NCI-H2196 treated with DMSO at 0.1 percent for 48 hours (cell line): ENCODE data around the gene CCDC188.

ENCODE experiments used
- DNase-seq: peaks from one replicate; lab custom pipeline; 2025; ENCODE audit not compliant: unreplicated experiment; lab: John Stamatoyannopoulos, UW

The CCDC188 gene

DNA sequence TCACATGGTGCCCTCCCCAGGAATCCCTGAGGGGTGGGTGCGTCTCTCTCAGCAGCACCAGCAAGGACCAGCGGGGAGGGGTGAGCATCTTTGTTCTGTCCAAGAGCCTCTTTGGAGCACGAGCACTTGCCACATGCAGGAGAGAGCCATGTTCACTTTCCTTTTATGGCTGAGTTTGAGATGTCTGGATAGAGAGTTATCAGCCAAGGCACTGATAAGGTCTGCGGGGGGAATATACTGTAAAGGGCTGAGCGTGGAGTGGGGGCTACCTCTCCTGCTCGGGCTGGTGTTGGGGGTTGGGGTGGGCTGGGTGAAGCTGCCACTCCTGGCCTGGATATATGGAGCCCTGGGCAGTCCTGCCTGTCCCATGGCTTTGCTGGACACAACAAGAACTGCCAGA, 34.9 kb upstream of the CCDC188 start:
- DNase-seq = no peak

DNA sequence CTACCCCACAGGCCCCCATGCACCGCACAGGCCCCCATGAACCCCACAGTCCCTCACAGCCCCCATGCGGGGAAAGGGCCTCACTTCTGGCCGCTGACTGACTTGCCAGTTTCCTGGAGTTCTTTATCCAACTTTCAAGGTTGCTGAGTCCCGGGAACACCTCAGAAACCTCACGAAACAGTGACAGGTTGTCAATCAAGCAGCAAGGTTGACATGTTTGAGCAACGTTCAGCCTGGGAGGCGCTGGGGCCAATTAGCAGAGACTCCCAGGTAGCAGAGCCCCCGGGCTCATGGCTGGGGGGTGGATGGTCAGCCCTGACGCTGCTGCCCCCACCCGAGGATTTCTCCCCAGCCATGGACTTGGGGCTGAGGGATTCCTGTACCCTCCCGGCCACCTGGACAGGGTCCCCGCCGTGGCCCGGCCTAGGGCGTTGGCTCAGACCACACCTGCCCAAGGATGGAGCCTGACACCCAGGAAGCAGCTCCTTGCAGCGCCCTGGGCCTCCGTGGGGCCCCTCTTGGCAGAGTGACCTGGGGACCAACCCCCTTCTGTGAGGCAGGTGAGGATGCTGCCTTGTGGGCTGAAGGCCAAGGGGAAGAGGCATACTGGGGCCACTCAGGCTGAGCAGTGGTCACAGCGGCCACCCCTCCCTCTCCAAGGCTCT, 33.8 kb upstream of the CCDC188 start:
- DNase-seq = no peak

DNA sequence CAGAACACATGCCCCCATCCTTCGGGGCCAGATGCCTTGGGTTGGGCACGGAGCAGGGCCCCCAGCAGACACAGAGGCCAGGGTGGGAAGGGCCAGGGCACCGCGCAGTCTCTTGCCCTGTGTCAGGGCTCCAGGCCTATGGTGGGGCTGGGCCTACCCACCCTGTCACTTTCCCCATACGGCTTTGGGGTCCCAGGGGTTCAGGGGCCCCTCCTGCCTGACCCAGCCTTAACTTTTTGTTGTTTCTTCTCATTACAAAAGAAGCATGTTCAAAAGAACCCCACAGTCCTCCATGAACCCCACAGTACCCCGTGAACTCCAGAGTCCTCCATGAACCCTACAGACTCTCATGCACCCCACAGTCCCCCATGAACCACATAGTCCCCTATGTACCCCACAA, 33.0 kb upstream of the CCDC188 start:
- no peak for DNase-seq

DNA sequence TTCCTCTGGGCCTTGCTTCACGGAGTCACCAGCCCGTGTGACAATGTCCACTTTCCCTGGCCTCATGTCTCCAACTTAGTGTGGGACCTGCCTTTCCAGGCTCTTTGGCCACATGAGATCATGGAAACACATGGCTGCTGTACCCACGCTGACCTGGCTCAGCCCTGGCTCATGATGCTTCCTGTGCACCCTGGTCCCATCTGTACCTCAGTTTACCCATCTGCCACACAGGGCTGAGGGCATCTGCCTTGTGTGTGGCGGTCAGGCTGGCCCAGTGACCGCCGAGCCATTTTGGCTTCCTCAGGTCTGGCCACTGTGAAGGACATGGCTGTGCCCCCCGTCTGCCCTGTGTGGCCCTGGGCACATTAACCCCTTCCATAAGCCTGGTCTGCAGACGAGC, 32.2 kb upstream of the CCDC188 start:
- DNase-seq = no peak

DNA sequence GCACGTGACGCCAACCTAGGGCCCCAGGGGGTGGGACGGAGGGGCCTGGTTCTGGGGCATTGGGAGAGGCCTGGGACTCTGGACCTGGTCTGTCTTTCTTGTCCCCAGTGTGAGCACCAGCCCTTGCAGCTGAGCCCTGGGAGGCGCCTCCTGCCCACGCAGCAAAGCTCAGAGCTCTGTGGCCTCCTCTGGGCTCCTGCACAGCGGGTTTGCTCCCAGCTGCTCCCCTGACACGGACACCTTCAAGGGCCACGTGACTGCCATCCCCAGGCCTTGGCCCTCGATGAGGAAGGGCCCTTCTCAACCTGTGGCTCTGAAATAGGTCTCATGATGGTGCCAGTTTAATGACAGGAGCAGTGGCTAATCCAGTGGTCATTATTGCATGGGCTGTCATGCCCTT, 31.5 kb upstream of the CCDC188 start:
- no peak for DNase-seq

DNA sequence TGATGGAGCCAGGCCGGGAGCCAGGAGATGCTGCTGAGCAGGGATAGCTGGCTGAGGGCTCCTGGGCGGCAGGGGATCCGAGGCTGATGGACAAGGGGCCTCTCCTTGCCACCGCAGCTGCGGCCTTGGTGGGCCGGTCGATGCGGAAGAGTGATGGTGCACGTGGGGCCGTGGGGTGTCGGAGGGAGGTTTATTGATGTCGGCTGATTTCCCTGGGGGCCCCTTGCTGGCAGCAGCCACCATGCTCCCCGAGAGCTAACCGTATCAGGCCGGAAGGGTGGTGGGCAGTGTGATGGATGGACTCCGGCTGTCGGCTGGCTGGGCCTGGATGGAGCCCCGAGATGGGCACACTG, 31.0 kb upstream of the CCDC188 start:
- DNase-seq = no peak

DNA sequence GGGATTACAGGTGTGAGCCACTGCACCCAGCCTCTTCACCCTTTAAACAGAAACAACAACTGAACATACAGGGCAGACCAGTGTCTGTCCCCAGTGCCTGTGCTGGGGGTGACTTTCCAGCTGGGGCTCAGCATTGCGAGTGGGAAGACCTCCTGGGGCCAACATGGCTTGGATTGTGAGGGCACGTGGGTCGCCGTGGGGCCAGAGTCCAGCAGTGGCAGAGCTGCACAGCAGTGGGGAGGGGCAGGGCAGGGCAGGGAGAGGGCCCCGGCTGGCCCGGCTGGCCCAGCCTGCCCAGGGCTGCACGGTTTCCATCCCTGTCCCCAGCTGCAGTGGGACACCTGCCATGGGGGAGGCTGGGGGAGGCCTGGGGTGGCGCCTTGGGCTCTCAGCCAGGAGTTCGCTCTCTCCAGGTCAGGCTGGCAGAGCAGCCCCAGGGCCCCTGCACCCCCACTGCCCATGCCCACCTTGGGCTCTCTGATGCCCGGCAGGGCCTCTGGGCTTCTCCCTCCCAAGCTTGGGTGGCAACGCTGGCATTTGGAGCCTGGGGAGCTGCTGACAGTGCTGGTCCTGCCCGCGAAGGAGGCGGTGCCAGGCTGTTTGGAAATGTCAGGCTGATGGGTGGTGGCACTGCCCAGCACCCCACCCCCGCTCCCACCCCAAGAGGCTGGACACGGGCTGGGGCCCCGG, 30.5 kb upstream of the CCDC188 start:
- no peak for DNase-seq

DNA sequence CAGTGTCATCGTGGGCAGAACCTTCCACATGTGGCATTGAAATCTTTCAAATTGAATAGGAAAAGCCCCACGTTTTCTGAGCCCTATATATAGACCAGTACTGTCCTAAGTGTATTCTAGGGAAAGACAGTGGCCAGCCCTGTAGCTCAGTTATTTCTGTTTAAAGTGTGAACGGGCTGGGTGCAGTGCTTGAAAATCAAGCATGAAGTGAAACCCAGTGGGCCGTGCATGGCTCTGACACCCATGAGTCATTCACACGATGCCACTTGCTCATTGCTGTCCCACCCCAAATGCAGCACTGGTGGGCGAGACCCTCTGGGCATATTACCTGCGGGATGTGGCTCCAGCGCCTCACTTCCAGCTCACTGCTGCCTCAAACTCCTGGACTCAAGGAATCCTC, 29.8 kb upstream of the CCDC188 start:
- DNase-seq = no peak

DNA sequence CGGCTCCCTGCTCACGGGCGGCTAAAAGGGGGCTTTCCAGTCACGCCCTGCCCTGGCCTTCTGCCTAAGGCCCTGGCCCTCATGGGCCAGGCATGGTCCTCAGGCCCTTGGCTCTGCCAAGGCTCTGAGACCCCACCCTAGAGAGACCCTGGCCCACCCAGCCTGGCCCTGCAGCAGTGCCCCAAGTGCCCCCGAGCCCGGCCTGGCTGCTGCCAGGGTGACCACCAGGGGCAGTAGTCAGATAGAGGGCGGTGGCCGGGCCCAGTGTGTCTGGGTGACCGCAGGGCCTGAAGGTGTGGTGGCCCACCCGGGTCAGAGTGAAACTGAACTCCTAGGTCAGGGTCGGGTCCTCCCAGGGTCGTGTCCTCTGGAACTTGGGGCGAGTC, 29.4 kb upstream of the CCDC188 start:
- DNase-seq = no peak

DNA sequence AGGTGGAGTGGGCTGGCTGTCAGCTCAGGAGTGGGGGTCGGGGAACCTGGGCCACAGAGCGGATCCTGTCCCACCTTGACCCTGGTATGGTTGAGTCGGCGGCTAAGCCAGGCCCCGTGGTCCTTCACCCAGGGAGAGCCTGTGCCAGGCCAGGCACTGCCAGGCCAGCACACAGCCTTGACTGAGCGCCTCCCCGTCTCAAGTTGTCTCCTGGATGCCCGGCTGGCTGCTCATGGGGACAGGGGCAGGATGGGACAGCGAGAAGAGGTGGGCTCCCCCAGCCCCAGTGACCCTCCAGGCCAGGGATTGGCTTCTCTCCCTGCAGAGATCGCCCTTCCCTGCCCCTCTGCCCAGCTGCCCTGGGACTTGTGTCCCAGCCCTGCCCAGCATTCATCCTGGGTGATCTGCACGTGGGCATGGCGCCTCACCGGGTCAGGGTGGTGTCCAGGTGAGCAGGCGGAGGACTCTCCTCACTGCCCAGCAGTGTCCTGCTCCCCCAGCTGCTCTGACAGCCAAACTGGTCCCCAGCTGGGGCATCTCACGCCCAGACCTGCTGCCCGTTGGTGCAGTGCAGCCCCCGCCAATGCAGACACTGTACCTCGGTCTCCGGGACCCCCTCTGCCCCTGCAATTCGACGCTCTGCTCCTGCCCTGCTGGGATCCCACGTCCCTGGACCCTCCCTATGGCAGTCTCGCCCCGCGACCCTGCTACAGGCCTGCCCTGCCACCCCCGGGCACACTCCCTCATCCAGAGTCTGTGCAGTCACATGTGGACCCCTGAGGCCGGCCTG, 28.8 kb upstream of the CCDC188 start:
- DNase-seq = no peak

DNA sequence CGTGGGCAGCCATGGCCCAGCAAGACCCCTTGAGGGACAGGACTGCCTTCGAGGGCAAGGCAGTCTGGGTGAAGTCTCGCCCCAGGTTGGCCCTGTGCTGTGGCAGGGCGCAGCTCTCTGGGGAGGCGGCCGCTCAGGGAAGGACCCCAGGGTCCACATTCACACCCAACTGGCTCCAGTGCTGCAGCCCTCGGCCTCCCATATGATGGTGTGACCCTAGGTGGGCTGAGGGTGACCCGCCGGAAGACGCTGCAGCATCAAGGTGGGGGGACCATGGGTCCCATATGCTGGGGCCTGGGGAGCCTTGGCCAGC, 28.0 kb upstream of the CCDC188 start:
- no peak for DNase-seq

DNA sequence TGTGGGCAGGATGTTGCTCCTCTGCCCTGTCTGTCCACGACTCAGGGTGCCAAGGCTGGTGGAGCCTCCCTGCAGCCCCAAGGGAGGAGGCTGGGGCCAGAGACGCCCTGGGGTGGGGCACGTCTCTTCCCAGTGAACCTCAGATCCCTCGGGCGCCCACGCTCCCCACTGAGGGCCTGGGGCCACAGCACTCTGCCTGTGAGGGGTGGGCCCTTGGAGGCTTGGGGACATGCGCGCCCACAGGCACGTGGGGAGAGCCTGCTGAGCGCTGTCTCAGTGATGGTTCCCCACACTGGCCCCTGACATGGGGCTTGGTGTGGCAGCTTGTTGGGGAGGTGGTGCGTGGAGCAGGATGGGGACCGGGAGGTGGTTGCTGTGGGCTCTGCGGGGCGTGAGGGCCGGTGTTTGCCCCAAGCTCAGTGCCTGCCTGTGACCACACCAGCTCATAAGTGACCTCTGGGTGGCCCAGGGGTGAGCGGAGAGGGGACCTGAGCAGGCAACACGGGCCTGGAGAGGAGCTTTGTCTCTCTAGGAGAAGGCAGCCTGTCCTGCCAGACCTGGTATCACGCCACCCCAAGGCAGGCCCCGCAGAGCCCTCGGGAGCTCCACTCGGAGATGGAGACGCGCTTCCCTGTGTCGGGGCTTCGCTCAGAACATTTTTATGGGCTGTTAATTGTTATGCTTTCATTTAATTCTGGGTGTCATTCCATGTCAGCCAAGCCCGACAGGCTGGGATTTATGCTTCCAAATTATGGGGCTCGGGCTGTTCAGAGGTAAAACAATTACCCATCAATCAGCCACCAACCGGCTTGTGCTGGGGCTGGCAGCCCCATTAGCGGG, 27.4 kb upstream of the CCDC188 start:
- DNase-seq = no peak

DNA sequence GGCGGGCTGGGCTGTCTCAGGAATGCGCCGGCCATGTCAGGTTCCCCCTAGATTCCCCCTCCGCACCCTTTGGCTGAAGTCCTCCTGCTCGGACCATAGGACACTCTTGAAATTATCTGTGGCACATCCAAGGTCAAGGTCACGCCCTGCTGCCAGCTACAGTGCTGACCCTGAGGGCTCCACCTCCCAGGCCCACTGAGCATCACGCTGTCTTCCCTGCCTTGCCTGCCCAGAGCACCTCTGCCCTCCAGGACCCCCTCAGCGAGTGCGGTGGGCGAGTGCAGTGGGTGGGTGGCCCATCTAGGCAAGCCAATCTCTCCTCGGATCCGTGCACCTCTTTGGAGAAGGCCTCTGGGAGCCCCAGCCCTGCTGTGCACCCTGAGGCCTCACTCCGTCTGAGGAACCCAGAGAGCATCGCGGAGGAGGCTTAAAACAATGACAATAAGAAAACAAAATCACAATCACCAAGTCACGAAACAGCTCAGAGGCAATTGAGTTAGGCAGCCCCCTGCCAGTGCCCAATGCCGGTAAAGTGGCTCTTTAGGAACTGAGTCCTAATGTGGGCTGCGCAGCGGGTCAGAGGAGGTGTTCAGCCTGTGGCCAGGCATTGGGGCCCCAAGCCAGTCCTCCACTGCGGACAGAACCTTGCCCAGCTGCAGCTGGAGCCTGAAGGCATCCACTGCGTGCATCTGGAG, 26.5 kb upstream of the CCDC188 start:
- no peak for DNase-seq

DNA sequence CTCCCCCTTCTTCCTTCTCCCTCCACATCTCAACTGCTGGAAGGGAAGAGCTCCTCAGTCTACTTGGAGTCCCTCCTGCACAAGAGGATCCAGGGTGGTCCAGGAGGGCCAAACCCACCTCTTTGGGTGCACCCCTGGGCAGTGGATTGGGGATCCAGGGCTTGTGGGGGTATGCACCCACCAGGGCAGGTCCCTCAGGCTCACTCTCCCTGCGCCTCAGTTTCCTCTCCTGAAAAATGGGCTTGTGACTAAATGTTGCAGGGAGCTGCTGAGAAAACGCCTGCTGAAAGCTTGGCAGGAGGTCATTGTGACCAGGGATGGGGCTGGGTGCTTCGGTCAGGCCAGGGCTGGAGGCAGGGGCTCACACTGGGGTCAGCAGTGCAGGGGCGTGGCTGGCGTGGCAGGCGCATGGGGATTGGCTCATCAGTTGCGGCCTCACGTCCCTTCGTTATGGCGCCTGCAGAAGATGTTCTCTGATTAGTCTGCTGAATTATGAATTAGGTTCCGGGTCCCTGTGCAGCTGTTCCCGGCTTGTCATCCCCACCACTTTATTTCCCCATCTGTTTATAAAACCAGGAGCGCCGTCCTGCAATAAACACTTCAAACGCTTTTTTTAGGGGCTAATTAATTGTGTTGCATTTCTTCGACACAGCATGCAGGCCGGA, 25.7 kb upstream of the CCDC188 start:
- DNase-seq = no peak

DNA sequence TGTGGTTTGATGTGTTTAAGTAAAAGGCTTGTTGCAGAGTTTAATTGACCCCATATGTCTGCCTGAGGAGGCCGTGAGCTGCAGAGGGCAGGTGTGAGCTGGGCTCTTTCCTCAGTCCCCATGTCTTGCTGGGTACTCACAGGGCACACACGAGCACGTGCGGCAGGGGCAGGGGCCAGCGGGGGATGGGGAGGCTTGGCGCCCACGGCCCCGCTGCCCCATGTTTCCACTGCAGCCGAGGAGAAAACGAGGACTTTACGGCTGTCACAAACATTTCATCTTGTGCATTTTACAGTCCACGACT, 24.7 kb upstream of the CCDC188 start:
- DNase-seq = no peak

DNA sequence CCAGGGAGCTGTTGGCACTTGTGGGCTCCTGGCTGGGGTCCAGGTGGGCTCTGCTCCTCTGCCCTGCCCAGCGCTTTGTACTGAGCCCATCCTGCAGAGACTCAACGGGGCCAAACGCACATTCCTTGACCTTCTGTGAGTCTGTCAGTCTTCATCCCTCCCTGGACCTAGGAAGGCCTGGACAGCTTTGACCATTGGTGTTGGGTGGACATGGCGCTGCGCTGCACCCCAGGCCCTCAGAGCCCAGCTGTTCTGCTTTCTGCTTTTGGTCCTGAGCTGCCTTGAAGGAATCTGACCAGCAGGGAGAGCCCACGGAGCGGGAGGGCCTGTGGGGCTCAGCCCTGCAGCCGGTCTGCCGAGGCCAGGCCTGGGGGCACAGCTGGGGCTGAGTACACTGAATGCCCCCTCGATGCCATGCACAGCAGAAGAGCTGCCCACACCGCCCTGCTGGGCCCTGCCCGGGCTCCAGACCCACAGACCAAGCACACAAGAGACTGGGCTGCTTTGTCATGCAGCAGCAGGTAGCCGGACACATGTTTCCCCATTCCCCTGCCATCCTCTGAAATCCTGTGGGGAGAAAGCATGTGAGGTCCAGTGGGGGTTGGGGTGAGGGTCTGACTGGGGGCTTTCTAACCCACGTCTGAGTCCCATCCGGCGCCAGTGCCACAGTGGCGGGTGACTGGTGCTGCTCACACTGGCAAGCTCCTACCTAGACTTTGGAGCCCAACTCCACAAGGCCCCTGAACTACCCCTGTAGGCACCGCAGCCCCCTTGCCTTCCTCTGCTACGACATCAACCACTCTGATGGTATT, 24.1 kb upstream of the CCDC188 start:
- DNase-seq = no peak

DNA sequence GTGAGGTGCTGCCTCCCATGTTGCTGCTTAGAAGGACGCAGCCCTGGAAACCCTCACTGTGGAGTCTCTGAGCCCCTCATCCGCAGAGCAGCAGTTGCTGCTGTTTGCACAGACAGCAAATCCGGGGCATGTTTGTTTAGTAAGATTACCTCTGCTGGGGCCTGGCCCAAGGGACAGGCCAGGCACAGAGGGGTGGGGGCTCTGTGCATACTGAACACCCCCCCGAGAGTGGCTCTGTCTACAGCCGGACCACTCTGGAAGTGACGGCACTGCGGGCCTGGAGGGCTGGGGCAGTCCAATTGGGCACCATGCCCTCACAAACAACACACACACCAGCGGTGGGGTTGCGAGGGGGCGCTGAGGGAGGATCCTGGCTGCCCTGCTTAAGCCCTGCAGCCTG, 22.9 kb upstream of the CCDC188 start:
- no peak for DNase-seq

DNA sequence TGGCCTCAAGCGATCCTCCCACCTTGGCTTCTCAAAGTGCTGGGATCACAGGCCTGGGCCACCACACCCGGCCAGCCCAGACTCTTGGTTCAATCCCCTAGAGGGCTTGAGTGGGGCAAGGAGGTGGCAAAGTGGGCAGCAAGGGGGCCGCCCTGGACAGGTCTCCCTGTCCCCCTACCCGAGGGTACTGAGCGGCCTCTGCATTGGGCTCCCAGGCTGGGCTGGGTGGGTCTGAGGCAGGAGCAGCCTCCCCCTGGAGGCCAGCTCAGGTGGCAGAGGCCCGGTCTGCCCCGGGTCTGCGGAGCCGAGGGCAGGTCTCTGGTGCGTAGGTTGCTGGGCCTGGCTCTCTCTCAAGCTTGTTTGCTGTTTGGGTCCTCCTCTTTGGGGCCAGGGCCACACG, 22.4 kb upstream of the CCDC188 start:
- DNase-seq = no peak

DNA sequence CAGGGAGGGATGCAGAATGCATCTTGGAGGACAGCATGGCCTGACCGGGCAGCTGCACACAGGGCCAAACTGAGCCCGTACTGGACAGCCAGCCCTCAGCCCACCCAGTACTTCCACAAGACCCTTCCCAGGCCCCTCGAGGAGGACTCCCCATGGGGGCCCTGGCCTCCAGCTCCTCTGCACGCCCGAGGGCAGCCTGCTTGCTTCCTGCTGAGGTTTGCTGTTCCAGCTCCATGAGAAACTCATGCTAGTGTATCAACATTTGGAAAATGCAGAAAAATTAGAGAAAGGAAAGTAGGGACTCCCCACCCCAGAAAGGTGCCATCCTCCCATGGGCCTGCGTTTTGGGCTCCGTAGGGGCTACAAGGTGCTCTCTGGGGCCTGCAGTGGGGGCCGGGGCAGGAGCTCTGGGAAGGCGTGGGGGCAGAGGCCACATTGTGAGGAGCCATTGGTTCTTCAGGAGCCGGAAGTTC, 21.3 kb upstream of the CCDC188 start:
- DNase-seq = no peak
